ENCODE data around the gene PPIL1.

- TF ChIP-seq CTCF (IDR thresholded peaks at IDR 0.05) (no peak), POLR2AphosphoS5 (IDR thresholded peaks at IDR 0.05) (no peak), POLR2A (IDR thresholded peaks at IDR 0.05) (no peak)
Measured at GRCh38 chr6:36834576-36835341, 39.8 kb downstream of the PPIL1 start.
